ENCODE measurements around the gene GPD1. TPM values are rescaled to one million over a fixed set of nuclear protein-coding genes. Genes with fewer than 3 reads are reported as not detected.
"Not testable (repeated sequence)": the region's sequence is repeated elsewhere in the genome, so short reads cannot be mapped to it uniquely, and the experiment has no call there.

GPD1 gene
- total RNA-seq, 1 donor from 2014 or later = 33.9 TPM

DNA sequence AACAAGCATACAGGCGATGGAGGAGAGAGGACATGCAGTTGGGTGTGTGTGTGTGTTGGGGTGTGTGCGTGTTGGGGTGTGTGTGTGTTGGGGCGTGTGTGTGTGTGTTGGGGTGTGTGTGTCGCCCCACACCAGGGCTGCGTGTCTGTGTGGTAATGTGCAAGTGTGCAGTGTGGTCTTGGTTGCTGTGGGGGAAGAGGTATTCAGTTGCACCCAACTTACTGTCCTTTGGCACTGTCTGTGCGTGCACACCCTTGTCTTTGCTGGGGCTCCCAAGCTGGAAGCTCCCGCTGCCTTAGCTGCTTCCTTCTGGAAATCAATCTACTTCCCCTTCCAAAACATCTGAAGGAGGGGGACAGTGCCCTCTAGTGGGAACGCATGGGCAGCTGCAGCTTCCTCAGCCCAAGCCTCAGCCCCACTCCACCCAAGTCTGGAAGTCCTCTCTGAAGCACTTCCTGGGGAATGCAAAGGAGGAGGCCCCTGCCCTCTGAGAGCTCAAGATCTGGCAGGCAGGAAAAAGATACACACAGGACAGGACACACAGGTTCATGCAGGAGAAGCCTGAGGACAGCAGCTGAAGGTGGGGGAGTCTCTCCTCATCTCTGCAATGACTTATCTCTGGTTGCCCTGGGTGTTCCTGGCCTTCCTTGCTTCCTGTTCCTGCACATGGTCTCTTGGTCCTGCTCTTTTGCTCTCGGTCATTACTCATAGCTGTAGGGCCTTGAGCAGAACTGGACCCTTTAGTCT, 33.3 kb upstream of the GPD1 start:
- peak; percentile 81 for ATAC-seq
- intact Hi-C loops (cut with micrococcal nuclease) = no loop called here
- DNase-seq = peak; percentile 79

DNA sequence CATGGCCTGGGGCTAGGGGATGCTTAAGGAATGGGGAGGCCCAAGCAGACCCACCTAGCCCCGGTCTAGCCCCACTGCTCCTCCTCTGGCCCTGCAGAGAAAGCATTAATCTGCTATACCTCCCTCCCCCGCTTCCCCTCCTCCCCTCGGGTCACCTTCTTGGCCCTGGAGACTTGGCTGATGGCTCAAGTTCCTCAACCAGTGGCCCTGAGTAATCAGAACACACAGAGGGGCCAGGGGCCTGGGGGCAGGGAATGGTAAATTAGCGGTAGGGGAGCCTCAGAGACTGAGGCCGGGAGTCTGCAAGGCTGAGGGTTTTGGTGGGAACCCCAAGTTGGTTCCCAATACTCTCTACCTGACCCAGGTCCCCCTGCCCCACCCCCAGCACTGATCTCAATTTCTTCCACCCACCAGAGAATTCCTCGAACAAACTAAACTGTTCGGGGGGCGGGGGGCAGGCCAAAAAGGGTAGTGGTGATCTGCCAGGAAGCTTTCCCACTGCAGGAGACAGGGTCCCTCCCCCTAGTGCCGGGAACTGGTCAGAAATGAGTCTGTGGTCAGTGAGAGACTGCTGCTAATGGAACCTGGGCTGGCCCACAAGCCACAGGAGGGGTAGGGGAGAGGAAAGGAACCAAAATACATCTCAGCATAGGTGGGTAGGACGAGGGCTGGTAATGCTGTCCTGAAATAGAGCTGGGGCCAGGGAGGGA, 31.5 kb upstream of the GPD1 start:
- intact Hi-C loops (cut with micrococcal nuclease) = no loop called here
- DNase-seq = no peak
- ATAC-seq = no peak

DNA sequence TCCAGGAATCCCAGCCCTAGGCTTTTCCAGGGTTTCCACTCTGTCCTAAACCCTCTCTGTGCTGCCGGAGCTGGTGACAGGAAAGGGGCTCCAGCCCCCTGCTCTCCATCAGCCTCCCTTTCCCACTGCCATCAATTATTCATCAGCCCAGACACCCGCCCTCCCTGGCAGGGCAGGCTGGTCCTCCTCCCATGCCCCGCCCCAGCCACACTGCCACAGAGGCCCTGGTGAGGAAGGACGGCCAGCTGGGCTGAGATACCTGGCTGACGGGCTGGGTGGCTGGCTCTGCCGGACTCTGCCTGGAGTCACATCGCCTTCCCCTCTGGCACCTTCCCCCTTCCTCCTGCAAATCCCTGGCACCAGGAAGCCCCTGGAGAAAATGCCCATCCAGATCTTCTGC, 30.6 kb upstream of the GPD1 start:
- intact Hi-C loops (cut with micrococcal nuclease) = no loop called here
- ATAC-seq (no peak), DNase-seq (no peak)

DNA sequence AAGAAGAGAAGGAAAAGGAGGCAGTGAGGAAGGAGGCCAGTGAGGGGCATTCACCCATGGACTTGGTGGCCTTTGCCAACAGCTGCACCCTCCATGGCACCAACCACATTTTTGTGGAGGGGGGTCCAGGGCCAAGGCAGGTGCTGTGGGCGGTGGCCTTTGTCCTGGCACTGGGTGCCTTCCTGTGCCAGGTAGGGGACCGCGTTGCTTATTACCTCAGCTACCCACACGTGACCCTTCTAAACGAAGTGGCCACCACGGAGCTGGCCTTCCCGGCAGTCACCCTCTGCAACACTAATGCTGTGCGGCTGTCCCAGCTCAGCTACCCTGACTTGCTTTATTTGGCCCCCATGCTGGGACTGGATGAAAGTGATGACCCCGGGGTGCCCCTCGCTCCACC, 30.1 kb upstream of the GPD1 start:
- intact Hi-C loops (cut with micrococcal nuclease) = no loop called here
- DNase-seq (no peak), ATAC-seq (no peak)

DNA sequence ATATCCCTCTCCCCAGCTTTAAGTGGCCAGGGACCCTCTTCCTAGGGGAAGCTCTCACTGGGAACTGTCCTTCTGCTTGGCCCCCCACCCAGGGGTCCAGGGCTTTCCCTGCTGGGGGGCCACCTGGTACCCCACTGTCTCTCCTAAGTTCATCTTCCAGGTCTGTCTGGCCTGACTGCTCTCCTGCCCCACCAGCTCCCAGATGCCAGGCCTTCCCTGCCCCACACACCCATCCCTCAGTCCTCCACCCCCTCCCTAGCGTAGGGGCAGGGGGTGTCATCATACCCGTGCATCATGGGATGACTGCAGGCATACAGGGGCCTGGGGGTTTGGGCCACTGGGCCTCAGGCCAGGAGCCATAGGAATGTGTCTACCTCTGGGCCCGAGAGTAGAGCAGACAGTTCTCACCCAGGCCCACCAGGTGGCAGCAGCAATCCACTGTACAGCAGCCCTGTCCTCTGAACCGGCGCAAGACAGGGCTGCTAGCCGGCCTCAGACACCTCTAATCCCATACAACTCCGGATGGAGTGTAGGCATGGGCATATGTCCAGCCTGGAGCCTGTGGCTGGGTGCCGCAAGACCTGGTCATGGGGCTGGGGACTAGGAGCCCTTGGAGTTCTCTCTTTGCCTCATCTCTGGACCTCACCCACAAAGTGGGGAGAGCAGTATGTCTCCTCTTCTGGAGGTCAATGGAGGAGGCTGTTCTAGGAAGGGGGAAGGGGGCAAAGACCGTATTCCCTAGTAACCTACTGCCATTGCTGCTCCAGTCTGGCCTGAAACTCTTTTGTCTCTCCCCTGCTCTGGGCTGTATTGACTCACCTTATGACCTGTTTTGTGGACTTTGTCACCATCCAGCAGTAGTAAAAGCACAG, 28.6 kb upstream of the GPD1 start:
- intact Hi-C loops (cut with micrococcal nuclease) = no loop called here
- peak; percentile 89 for ATAC-seq
- DNase-seq = peak; percentile 88

DNA sequence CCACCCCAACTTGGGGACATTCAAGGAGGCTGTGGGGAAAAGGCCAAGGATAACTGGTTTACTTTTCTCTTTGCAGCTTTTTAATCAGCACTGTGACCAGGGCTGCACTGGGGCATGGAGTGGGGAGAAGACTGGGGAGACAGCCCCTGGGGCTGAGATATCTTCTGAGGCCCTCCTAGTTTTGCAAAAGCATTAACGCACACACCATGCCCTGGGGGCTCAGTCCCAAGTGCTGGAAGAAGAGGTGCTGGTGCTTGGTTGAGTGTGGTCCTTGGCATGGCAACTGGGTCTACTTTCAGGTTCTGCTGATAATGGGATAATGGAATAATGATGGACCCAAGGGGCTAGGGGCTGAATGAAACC, 28.0 kb upstream of the GPD1 start:
- intact Hi-C loops (cut with micrococcal nuclease) = no loop called here
- no peak for ATAC-seq
- no peak for DNase-seq

DNA sequence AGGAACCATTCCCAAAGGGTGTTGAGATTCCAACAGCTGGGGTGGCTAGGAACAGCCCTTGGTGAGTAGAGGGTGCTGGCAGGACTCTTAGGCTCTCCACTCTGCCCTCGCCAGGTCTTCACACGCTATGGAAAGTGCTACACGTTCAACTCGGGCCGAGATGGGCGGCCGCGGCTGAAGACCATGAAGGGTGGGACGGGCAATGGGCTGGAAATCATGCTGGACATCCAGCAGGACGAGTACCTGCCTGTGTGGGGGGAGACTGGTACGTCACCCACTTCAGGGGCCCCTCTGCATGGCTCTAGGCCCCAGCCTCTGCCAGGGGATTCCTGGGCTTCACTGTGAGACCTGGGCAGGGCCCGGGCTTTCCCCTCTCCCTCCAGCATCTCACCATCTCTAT, 26.7 kb upstream of the GPD1 start:
- DNase-seq = no peak
- no peak for ATAC-seq
- intact Hi-C loops (cut with micrococcal nuclease) = no loop called here

DNA sequence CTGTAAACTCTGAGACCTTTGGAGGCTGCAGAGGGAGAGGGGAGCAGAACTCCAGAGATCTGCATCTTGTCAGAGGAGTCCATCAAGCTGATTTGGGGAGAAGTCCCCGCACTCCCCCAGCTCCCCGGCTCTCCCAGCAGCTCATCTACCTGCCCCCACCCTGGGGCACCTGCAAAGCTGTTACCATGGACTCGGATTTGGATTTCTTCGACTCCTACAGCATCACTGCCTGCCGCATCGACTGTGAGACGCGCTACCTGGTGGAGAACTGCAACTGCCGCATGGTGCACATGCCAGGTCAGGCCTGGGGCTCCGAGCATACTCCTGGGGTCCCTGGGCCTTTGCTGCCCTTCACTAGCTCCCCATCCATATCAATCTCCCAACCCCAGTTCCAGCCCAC, 25.5 kb upstream of the GPD1 start:
- DNase-seq = no peak
- no peak for ATAC-seq
- intact Hi-C loops (cut with micrococcal nuclease) = no loop called here

DNA sequence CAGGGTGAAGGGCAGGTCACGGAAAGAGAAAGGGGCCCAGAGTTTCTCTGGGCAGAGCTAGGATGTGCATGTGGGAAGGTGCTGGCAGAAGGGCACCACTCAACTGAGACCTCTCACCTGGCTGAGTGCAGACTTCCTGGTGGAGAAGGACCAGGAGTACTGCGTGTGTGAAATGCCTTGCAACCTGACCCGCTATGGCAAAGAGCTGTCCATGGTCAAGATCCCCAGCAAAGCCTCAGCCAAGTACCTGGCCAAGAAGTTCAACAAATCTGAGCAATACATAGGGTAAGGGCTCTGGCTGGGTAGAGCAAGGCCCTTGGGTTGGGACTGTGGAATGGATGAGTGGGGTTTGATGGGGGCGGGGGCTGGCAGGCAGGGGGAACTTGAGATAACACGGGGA, 24.0 kb upstream of the GPD1 start:
- intact Hi-C loops (cut with micrococcal nuclease) = no loop called here
- DNase-seq (no peak), ATAC-seq (no peak)

DNA sequence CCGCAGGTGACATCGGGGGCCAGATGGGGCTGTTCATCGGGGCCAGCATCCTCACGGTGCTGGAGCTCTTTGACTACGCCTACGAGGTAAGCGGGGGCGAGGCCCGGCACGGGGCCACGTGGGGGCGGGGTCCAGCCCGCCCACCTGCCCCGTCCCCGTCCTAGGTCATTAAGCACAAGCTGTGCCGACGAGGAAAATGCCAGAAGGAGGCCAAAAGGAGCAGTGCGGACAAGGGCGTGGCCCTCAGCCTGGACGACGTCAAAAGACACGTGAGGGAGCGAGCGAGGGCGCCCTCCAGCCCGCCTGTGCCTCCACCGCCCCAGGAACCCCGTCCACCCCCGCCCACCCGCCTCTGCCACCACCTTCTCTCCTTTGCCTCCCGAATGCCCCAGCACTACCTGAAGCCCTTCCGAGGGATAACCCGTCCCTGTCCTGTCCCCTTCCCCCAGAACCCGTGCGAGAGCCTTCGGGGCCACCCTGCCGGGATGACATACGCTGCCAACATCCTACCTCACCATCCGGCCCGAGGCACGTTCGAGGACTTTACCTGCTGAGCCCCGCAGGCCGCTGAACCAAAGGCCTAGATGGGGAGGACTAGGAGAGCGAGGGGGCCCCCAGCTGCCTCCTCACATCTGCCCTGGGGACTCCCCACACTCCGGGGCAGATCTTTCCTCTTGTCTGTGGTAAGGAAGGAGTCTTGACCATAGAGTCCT, 22.6 kb upstream of the GPD1 start:
- intact Hi-C loops (cut with micrococcal nuclease) = no loop called here
- DNase-seq (no peak), ATAC-seq (no peak)

DNA sequence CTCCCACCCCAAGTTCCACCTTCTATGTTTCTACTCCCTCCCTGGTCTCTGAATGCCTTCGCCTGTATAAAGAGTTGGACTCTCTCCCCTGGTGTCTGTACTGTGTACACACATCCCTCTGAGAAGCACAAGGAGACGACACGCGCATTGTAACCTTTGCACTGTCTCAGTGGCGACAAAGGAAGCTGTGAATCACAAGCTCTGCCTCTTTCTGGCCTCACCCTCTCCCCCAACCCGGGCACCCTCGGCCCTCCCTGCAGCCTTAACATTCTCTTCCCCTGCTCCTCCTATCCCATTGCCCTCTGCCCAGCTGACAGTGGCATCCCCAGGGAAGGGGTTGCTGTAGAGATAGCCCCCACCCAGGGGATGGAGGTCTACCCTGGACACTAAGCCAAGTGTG, 21.2 kb upstream of the GPD1 start:
- no peak for DNase-seq
- ATAC-seq = no peak
- intact Hi-C loops (cut with micrococcal nuclease) = no loop called here

DNA sequence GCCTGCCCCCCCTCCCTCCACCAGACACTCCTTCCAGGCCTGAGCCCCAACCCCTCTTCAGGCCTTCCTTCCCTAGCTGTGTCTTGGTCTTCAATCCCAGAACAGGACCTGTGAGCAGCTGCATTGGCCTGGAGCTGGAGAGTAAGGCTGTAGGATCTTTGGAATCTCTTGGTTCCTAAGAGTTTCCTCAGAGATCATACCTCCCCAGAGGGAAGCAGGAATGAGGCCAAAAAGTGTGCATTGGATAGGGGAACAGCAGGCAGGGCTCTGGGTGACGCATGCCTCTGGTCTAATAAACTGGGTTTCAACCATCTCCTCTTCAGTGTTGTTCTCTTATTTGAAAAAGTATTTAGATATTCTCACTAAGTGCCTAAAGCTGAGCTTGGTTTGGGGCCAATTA, 20.5 kb upstream of the GPD1 start:
- intact Hi-C loops (cut with micrococcal nuclease) = no loop called here
- ATAC-seq (no peak), DNase-seq (no peak)

DNA sequence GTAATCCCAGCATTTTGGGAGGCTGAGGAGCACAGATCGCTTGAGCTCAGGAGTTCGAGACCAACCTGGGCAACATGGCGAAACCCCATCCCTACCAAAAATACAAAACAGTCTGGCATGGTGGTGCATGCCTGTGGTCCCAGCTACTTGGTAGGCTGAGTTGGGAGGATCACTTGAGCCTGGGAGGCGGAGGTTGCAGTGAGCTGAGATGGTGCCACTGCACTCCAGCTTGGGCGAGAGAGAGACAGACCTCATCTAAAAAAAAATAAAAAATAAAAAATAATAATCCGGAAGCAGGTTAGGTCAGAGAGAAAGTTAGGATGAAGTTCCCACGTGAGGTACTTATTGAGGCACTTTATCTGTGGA, 19.4 kb upstream of the GPD1 start:
- intact Hi-C loops (cut with micrococcal nuclease); DNase-seq; ATAC-seq: not testable (repeated sequence)

DNA sequence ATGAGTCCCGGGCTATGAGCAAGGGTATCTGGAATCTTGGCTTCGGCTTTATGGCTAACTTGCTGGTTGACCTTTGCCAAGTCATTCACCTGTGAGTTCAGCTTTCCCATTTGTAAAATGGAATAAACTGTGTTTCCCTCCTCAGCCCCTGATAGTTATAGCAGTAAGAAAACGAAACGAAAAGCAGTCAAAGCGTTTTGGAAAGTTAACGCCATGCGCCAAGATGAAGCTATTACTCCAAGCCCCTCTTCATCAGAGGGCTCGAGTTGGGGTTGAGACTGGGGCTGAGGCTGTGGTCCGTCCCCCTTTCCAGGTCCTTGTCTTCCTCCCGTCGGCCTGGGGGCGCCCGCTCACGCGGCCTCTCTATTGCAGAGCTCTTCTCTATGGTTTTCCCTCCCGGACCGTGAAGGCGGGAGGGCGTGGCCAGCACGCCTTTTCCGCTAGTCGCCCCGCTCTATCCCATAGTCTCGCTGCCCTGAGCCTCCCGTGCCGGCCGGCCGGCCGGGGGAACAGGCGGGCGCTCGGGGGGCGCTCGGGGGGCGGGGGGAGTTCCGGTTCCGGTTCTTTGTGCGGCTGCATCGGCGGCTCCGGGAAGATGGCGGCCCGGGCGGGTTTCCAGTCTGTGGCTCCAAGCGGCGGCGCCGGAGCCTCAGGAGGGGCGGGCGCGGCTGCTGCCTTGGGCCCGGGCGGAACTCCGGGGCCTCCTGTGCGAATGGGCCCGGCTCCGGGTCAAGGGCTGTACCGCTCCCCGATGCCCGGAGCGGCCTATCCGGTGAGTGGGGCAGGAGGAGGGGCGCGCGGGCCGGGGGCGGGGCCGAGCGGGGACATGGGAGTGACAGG, 18.8 kb upstream of the GPD1 start, which contains the start of gene SMARCD1:
TSS of gene SMARCD1 (plus strand) at position 568 of the 840 bp plus-strand sequence. CDS start at position 596, 28 bp downstream.
- intact Hi-C loops (cut with micrococcal nuclease) = loop anchor here (5.0 kb wide), 1 partner anchor 92 kb away; no protein-coding TSS in a partner anchor
- ATAC-seq = peak; percentile 96
- peak; percentile 95 for DNase-seq

DNA sequence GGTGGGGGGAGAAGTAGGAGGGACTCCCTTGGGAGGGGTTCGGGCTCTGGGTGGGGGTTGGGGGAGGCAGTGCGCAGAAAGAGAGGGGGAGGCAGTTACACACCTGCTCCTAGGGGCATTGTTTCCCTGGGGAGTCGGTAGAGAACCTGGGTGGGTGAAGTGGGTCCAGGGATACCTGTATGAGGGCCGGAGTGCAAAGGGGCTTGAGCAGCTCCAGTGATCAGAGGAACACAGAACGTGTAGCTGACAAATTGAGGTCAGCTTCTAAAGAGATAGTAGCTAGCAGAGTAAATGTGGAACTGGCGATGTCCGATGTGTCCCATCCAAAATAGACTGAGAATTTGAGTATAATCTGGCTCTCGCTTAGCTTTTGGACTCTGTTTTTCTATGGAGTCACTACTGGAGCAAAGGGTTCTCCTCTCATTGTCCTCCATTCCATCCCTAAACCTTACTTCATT, 18.2 kb upstream of the GPD1 start:
- ATAC-seq (no peak), DNase-seq (no peak)
- intact Hi-C loops (cut with micrococcal nuclease) = loop anchor here (5.0 kb wide), 1 partner anchor 92 kb away; no protein-coding TSS in a partner anchor

DNA sequence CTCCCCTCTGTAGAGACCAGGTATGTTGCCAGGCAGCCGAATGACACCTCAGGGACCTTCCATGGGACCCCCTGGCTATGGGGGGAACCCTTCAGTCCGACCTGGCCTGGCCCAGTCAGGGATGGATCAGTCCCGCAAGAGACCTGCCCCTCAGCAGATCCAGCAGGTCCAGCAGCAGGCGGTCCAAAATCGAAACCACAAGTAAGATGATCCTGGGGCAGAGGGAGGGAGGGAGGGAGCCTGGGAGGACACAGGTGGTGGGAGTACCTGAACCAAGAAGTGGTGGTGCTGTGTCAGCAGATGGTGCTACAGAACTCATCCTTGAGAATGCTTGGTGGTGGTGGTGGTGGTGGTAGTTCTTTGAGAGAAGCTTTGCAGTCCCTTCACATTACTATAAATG, 17.7 kb upstream of the GPD1 start:
- DNase-seq (no peak), ATAC-seq (no peak)
- intact Hi-C loops (cut with micrococcal nuclease) = loop anchor here (5.0 kb wide), 1 partner anchor 91 kb away; no protein-coding TSS in a partner anchor

DNA sequence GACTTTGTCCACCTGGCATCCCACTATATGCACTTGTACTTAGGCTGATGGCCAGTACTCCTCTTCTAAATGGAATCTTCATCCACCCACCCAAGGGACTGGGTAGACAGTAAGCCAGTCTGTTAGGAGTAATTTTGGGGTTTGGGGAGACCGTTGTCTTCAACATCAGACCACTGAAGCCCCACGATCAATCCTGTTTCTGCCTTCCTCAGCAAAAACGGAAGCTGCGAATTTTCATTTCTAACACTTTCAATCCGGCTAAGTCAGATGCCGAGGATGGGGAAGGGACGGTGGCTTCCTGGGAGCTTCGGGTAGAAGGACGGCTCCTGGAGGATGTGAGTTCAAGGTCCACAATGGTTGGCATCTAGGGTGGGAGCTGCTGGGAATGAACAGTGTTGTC, 16.7 kb upstream of the GPD1 start:
- intact Hi-C loops (cut with micrococcal nuclease) = loop anchor here (5.0 kb wide), 1 partner anchor 90 kb away; no protein-coding TSS in a partner anchor
- DNase-seq (no peak), ATAC-seq (no peak)

DNA sequence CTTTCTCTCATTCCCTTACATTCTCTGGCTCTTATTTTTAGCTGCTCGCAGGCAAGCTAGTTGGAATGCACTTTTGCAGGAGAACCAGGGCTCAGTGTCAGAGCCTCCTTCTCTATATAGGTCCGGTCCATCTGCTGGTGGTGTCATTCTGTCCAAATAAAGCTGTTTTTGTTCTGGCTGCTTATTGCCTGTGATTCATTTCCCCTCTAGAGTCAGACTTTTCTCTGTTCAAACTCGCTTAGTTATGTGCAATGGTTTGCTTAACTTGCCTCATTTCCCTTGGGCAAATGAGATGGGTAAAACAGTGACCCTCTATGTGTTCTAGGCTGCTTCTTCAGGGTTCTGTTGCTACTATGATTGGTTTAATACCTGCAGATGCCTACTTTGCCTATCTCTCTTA, 15.8 kb upstream of the GPD1 start:
- DNase-seq (no peak), ATAC-seq (no peak)
- intact Hi-C loops (cut with micrococcal nuclease) = loop anchor here (5.0 kb wide), 1 partner anchor 89 kb away; no protein-coding TSS in a partner anchor

All from left ventricle myocardium superior (tissue), 1 donor.